Bone marrow (tissue), 2 donors: ENCODE measurements around the gene VKORC1.
"Not testable (repeated sequence)": the region's sequence is repeated elsewhere in the genome, so short reads cannot be mapped to it uniquely, and the experiment has no call there.

ENCODE experiments used
- DNase-seq, 2 donors: peaks; one replicate each; lab custom pipeline; 2025; lab: John Stamatoyannopoulos, UW

The VKORC1 gene

GRCh38 chr16:31107465-31107867 lies 12.9 kb upstream of the VKORC1 start:
- DNase-seq: no peak

- no peak for DNase-seq
Observed at GRCh38 chr16:31106509-31107464, 12.2 kb upstream of the VKORC1 start.

GRCh38 chr16:31105677-31106213 lies 11.1 kb upstream of the VKORC1 start:
- DNase-seq: peak; percentile 63 to 67

GRCh38 chr16:31100876-31101641 lies 6.5 kb upstream of the VKORC1 start:
- DNase-seq: not testable (repeated sequence)

- no peak for DNase-seq
Observed at GRCh38 chr16:31099860-31100638, 5.5 kb upstream of the VKORC1 start.

- DNase-seq: no peak
Observed at GRCh38 chr16:31094088-31094423, 541 bp downstream of the VKORC1 start.

GRCh38 chr16:31093132-31093703 lies 1.4 kb downstream of the VKORC1 start:
- no peak for DNase-seq

GRCh38 chr16:31092330-31092729 lies 2.3 kb downstream of the VKORC1 start:
- DNase-seq: no peak

- DNase-seq: no peak
Observed at GRCh38 chr16:31090540-31090939, 4.1 kb downstream of the VKORC1 start.

- no peak for DNase-seq
Observed at GRCh38 chr16:31089199-31089598, 5.4 kb downstream of the VKORC1 start.

- no peak for DNase-seq
Observed at GRCh38 chr16:31088459-31089183, 6.0 kb downstream of the VKORC1 start, which contains the start of gene PRSS53. TSS of gene PRSS53 (minus strand) at chr16:31088943. CDS start at chr16:31088809, 134 bp downstream.

GRCh38 chr16:31087971-31088370 lies 6.6 kb downstream of the VKORC1 start:
- DNase-seq: no peak

- no peak for DNase-seq
Observed at GRCh38 chr16:31087481-31087880, 7.1 kb downstream of the VKORC1 start.

- DNase-seq: no peak
Observed at GRCh38 chr16:31086629-31086906, 8.0 kb downstream of the VKORC1 start.

GRCh38 chr16:31085873-31086628 lies 8.5 kb downstream of the VKORC1 start:
- no peak for DNase-seq

- no peak for DNase-seq
Observed at GRCh38 chr16:31085411-31085810, 9.2 kb downstream of the VKORC1 start.

GRCh38 chr16:31084584-31085302 lies 9.9 kb downstream of the VKORC1 start:
- no peak for DNase-seq

- no peak for DNase-seq
Observed at GRCh38 chr16:31083981-31084380, 10.6 kb downstream of the VKORC1 start.

- no peak for DNase-seq
Observed at GRCh38 chr16:31083556-31083955, 11.0 kb downstream of the VKORC1 start.

- DNase-seq: no peak
Observed at GRCh38 chr16:31083081-31083480, 11.5 kb downstream of the VKORC1 start.
